BLaER1 treated with 17β-estradiol and CSF1 and Interleukin-3, amounts not matched to agents 10 nM and 100 nM (cell line): ENCODE data around the gene CHIA.

Experiments used
- H3K27ac ChIP-seq, 11 experiments: shearing (Covaris generic); formaldehyde crosslinking; 2 replicates each; pipeline ENCODE4 v1.8.1; 2022
- H3K27me3 ChIP-seq, 11 experiments: shearing (Covaris generic); formaldehyde crosslinking; 2 replicates each; pipeline ENCODE4 v1.8.1; 2022
- H3K36me3 ChIP-seq, 11 experiments: shearing (Covaris generic); formaldehyde crosslinking; 2 replicates each; pipeline ENCODE4 v1.8.1; 2022
- H3K4me1 ChIP-seq, 10 experiments: shearing (Covaris generic); formaldehyde crosslinking; 2 replicates each; pipeline ENCODE4 v1.8.1; 2022
- H3K4me2 ChIP-seq, 11 experiments: shearing (Covaris generic); formaldehyde crosslinking; 2 replicates each; pipeline ENCODE4 v1.8.1; 2022
- H3K4me3 ChIP-seq, 10 experiments: shearing (Covaris generic); formaldehyde crosslinking; 2 replicates each; pipeline ENCODE4 v1.8.1; 2022
- H3K9ac ChIP-seq, 11 experiments: shearing (Covaris generic); formaldehyde crosslinking; 2 replicates each; pipeline ENCODE4 v1.8.1; 2022
- H3K9me3 ChIP-seq, 11 experiments: shearing (Covaris generic); formaldehyde crosslinking; replicated peaks in 1 of 11; 2 replicates each; pipeline ENCODE4 v1.8.1; 2022
- H4K20me1 ChIP-seq, 11 experiments: shearing (Covaris generic); formaldehyde crosslinking; 2 replicates each; pipeline ENCODE4 v1.8.1; 2022
- Cebpa-rat ChIP-seq, 11 experiments: shearing (Covaris generic); IDR thresholded peaks; 2 replicates each; pipeline ENCODE4 v1.8.1; 2022

The CHIA gene

GRCh38 chr1:111267801-111268508 lies 22.7 kb upstream of the CHIA start:
- no peak for TF ChIP-seq Cebpa-rat (IDR thresholded peaks at IDR 0.05)
- H4K20me1 ChIP-seq, result no peaks in the 10 kb centered on the region
- H3K27ac ChIP-seq, result no peak overlapping the region
- H3K4me1 ChIP-seq, result no peaks in the 10 kb centered on the region
- H3K27me3 ChIP-seq, result no peaks in the 10 kb centered on the region
- peaks cover 5 to 31% (median 17%) of the 10 kb centered on the region in 11 experiments; a peak in 20 of 22 replicates for H3K9me3 ChIP-seq
- no peak overlapping the region for H3K4me2 ChIP-seq
- H3K36me3 ChIP-seq, result no peaks in the 10 kb centered on the region
- no peak overlapping the region for H3K9ac ChIP-seq
- H3K4me3 ChIP-seq, result no peak overlapping the region

- H4K20me1 ChIP-seq, result no peaks in the 10 kb centered on the region
- H3K9ac ChIP-seq, result no peak overlapping the region
- H3K27ac ChIP-seq, result no peak overlapping the region
- no peak for TF ChIP-seq Cebpa-rat (IDR thresholded peaks at IDR 0.05)
- H3K4me1 ChIP-seq, result no peaks in the 10 kb centered on the region
- no peaks in the 10 kb centered on the region for H3K36me3 ChIP-seq
- H3K27me3 ChIP-seq, result no peaks in the 10 kb centered on the region
- H3K4me2 ChIP-seq, result no peak overlapping the region
- H3K9me3 ChIP-seq, result peaks cover 0 to 27% (median 15%) of the 10 kb centered on the region in 11 experiments; a peak in 20 of 22 replicates
- no peak overlapping the region for H3K4me3 ChIP-seq
These were observed 20.7 kb upstream of the CHIA start for GRCh38 chr1:111269825-111270406.

DNA sequence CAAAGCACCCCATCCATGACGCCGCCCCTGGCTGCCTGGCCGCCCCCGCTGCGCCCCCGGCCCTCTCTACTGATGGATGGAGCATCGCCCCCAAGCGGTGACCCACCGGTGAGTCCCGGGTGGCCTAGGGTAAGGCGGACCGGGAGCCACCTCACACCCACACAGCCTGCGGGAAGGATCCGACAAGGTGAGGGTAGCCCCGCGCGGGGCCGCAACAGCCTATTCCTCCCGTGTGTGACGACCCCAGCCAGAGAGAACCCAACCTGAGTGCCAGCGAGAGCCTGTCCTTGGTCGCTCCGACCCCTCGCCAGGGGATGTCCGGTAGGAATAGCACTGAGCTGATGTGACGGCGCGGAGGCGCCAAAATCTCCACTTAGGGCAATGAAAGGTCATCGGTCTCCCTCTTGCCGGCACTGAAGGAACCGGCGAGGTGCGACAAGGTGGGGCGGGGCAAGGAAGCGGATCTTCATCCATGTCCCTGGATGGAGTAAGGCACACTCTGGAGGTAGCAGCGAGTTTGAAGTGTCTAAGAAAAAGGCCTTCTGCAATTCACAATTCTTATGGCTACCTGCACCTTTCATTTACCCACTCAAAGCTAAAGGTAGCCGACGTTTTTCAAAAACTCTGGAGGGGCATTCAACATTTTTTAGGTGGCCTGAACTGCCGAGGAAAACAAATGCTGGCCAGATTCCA lies 19.7 kb upstream of the CHIA start:
- Histone ChIP-seq H3K36me3 (no peaks in the 10 kb centered on the region), H3K27ac (no peak overlapping the region), H3K9ac (no peak overlapping the region), H4K20me1 (no peaks in the 10 kb centered on the region), H3K9me3 (peaks cover under 1 to 27% (median 15%) of the 10 kb centered on the region in 11 experiments; a peak in 21 of 22 replicates), H3K4me1 (no peaks in the 10 kb centered on the region), H3K4me3 (no peak overlapping the region), H3K27me3 (no peaks in the 10 kb centered on the region), H3K4me2 (no peak overlapping the region)
- TF ChIP-seq Cebpa-rat (IDR thresholded peaks at IDR 0.05), result no peak

GRCh38 chr1:111271464-111271801 lies 19.2 kb upstream of the CHIA start:
- no peak overlapping the region for H3K4me3 ChIP-seq
- H4K20me1 ChIP-seq, result no peaks in the 10 kb centered on the region
- TF ChIP-seq Cebpa-rat (IDR thresholded peaks at IDR 0.05), result no peak
- no peak overlapping the region for H3K4me2 ChIP-seq
- no peak overlapping the region for H3K9ac ChIP-seq
- H3K9me3 ChIP-seq, result peaks cover 5 to 28% (median 17%) of the 10 kb centered on the region in 11 experiments
- H3K27ac ChIP-seq, result no peak overlapping the region
- no peaks in the 10 kb centered on the region for H3K27me3 ChIP-seq
- no peaks in the 10 kb centered on the region for H3K36me3 ChIP-seq
- H3K4me1 ChIP-seq, result no peaks in the 10 kb centered on the region

GRCh38 chr1:111272081-111272480 lies 18.6 kb upstream of the CHIA start:
- Histone ChIP-seq H3K27me3 (no peaks in the 10 kb centered on the region), H3K4me1 (no peaks in the 10 kb centered on the region), H4K20me1 (no peaks in the 10 kb centered on the region), H3K4me2 (no peak overlapping the region), H3K9ac (no peak overlapping the region), H3K9me3 (peaks cover 12 to 28% (median 22%) of the 10 kb centered on the region in 11 experiments), H3K4me3 (no peak overlapping the region), H3K27ac (no peak overlapping the region), H3K36me3 (no peaks in the 10 kb centered on the region)
- TF ChIP-seq Cebpa-rat (IDR thresholded peaks at IDR 0.05), result no peak

DNA sequence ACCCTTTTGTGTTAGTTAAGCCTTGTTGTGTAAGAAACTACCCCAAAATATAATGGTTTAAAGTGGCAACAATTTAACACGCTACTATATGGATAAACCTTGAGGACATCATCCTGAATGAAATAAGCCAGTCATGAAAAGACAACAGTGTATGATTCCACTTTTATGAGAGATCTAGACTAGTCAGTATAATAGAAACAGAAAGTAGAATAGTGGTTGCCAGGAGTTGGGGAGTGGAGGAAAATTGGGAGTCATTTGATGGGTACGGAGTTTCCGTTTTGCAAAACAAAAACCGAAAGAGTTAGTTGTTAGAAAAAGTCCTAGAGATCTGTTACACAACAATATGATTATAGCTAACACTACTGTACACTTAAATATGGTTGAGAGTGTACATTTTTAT lies 16.0 kb upstream of the CHIA start:
- no peak for TF ChIP-seq Cebpa-rat (IDR thresholded peaks at IDR 0.05)
- Histone ChIP-seq H3K4me2 (no peak overlapping the region), H3K9me3 (peaks cover 17 to 31% (median 27%) of the 10 kb centered on the region in 11 experiments), H3K4me3 (no peak overlapping the region), H3K36me3 (no peaks in the 10 kb centered on the region), H3K4me1 (no peaks in the 10 kb centered on the region), H4K20me1 (no peaks in the 10 kb centered on the region), H3K9ac (no peak overlapping the region), H3K27me3 (no peaks in the 10 kb centered on the region), H3K27ac (no peak overlapping the region)

DNA sequence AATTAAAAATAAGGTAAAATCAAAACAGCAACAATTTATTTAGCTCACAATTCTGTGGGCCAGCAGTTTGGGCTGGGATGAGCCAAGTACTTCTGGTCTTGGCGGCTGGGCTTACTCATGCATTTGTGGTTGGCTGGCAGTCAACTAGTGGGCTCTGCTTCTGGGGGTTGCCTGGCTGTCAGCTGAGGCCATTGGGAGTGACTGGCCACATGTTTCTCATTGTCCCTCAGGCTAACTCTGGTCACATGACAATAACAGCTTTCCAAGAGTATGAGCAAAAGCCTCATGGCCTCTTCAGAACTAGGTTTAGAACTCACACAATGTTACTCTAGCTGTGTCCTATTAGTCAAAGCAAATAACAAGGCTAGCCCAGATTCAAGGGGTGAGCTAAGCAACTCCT lies 15.6 kb upstream of the CHIA start:
- Histone ChIP-seq H3K27ac (no peak overlapping the region), H3K9me3 (peaks cover 17 to 31% (median 26%) of the 10 kb centered on the region in 11 experiments), H3K4me3 (no peak overlapping the region), H3K4me1 (no peaks in the 10 kb centered on the region), H3K36me3 (no peaks in the 10 kb centered on the region), H3K9ac (no peak overlapping the region), H4K20me1 (no peaks in the 10 kb centered on the region), H3K4me2 (no peak overlapping the region), H3K27me3 (no peaks in the 10 kb centered on the region)
- no peak for TF ChIP-seq Cebpa-rat (IDR thresholded peaks at IDR 0.05)

- H3K4me2 ChIP-seq, result no peak overlapping the region
- TF ChIP-seq Cebpa-rat (IDR thresholded peaks at IDR 0.05), result no peak
- H3K4me3 ChIP-seq, result no peak overlapping the region
- H3K27ac ChIP-seq, result no peak overlapping the region
- H3K4me1 ChIP-seq, result no peaks in the 10 kb centered on the region
- no peak overlapping the region for H3K9ac ChIP-seq
- peaks cover 13 to 26% (median 19%) of the 10 kb centered on the region in 11 experiments for H3K9me3 ChIP-seq
- no peaks in the 10 kb centered on the region for H3K36me3 ChIP-seq
- H3K27me3 ChIP-seq, result no peaks in the 10 kb centered on the region
- no peaks in the 10 kb centered on the region for H4K20me1 ChIP-seq
These were observed 14.7 kb upstream of the CHIA start for GRCh38 chr1:111275780-111276433.

DNA sequence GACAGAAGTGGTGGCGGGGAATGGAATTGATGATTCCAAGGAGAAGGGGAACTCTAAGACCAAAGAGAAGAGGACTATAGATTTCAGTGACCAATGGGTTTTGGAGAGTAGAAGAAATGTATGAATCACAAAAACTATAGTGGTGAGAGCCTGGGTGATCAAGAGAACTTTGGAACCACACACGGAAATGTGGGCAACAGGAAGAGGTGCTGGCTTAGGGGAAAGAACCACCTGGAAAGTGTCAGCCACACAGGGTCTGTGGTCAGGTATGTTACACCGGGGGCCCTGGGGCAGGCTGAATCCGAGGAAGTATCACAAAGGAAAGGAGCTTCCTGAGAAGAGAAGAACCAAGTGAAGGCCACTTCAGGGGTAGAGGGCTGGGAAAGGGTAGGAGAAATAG lies 11.5 kb upstream of the CHIA start:
- Histone ChIP-seq H3K4me3 (no peak overlapping the region), H3K4me1 (no peaks in the 10 kb centered on the region), H4K20me1 (no peaks in the 10 kb centered on the region), H3K27me3 (no peaks in the 10 kb centered on the region), H3K9me3 (peaks cover 6 to 18% (median 14%) of the 10 kb centered on the region in 11 experiments; a peak in 18 of 22 replicates), H3K36me3 (no peaks in the 10 kb centered on the region), H3K4me2 (no peak overlapping the region), H3K27ac (no peak overlapping the region), H3K9ac (no peak overlapping the region)
- no peak for TF ChIP-seq Cebpa-rat (IDR thresholded peaks at IDR 0.05)
